ENCODE measurements around the gene DENND4C.

GRCh38 chr9:19216466-19216865 is 14.0 kb upstream of the DENND4C start:
- TF ChIP-seq CTCF (conservative IDR thresholded peaks at IDR 0.05) (no peak), EZH2 (IDR thresholded peaks at IDR 0.05; ENCODE audit: low read depth) (no peak)

All from PC-9 (cell line).